HepG2 (cell line): ENCODE measurements around the gene TYMP. TPM values are rescaled to one million over a fixed set of nuclear protein-coding genes. Genes with fewer than 3 reads are reported as not detected.

Experiments used
- ATAC-seq: fragments of 200-7000 bp; cut with Tn5 transposase; 3 replicates; pipeline ENCODE4 v1.9.1; 2020; ENCODE audit warnings: mild to moderate bottlenecking, moderate library complexity
- BruUV-seq: library from RNA; stranded (reverse); fragments of 400-500 nt; replicated peaks from 2 replicates; lab custom pipeline; 2021; lab: Mats Ljungman, UMichigan
- CTCF ChIA-PET: fragments of 300-600 bp; formaldehyde crosslinking; extraction: SDS; loops from one replicate; lab custom pipeline; 2021; ENCODE audit warnings: low total read pairs, inconsistent platforms, low intra/inter-chr PET ratio; lab: Yijun Ruan, JAX
- POLR2A ChIA-PET: fragments of 350-600 bp; sonication (Branson Sonifier 250); formaldehyde crosslinking; loops from one replicate; lab custom pipeline; 2020; ENCODE audit warnings: antibody characterized with exemption, inconsistent platforms; lab: Yijun Ruan, JAX
- DNase-seq: peaks from one replicate; pipeline ENCODE4 v3.0.0-alpha.2; 2015; ENCODE audit warnings: low spot score
- FAIRE-seq: peaks from 3 replicates; lab custom pipeline; 2011; peaks lifted over from hg19 to GRCh38; lab: Jason Lieb, UNC
- H2AFZ ChIP-seq: one replicate; pipeline ENCODE4 v1.6.1; 2011; ENCODE audit warnings: low read length, inconsistent platforms
- H3K27ac ChIP-seq: fragments of 300-600 bp; 3 replicates; pipeline ENCODE4 v1.8.0; 2011; ENCODE audit warnings: mixed run types, mild to moderate bottlenecking, mixed read lengths, low read length, inconsistent platforms; ENCODE audit not compliant: insufficient read depth; ENCODE audit errors: extremely low read length
- H3K27me3 ChIP-seq, 2 experiments: fragments of 200-600 bp in 1 of 2; 2 replicates in 1 of 2; 3 replicates in 1 of 2; pipeline versions ENCODE4 v1.6.0 to v1.8.0; 2011; ENCODE audit warnings: low read length in 2 of 2, mild to moderate bottlenecking in 2 of 2, moderate library complexity in 2 of 2, inconsistent platforms in 1 of 2; ENCODE audit not compliant: insufficient read depth in 2 of 2, control insufficient read depth in 1 of 2
- H3K36me3 ChIP-seq, 2 experiments: fragments of 200-600 bp in 1 of 2; replicated peaks in 1 of 2; 2 replicates in 1 of 2; 3 replicates in 1 of 2; pipeline versions ENCODE4 v1.5.1 to v1.8.0; 2011; ENCODE audit warnings: low read length in 2 of 2, inconsistent platforms in 1 of 2; ENCODE audit not compliant: insufficient read depth in 2 of 2, control insufficient read depth in 1 of 2
- H3K4me1 ChIP-seq: 2 replicates; pipeline ENCODE4 v1.5.1; 2012; ENCODE audit warnings: low read length, inconsistent platforms; ENCODE audit not compliant: insufficient read depth
- H3K4me2 ChIP-seq: 2 replicates; pipeline ENCODE4 v1.6.0; 2011; ENCODE audit warnings: low read depth, low read length, inconsistent platforms
- H3K4me3 ChIP-seq, 3 experiments: fragments of 200-600 bp in 1 of 3; sonication (generic), shearing (Covaris generic) in 1 of 3; replicated peaks in 1 of 3; 2 replicates each; pipeline ENCODE4 v1.5.1; 2011 to 2016; ENCODE audit warnings: low read length in 3 of 3, inconsistent platforms in 2 of 3, low read depth in 2 of 3, mild to moderate bottlenecking in 2 of 3, control low read depth in 1 of 3, mixed read lengths in 1 of 3; ENCODE audit not compliant: insufficient read depth in 1 of 3
- H3K79me2 ChIP-seq: one replicate; pipeline ENCODE4 v1.6.1; 2011; ENCODE audit warnings: low read length, inconsistent platforms; ENCODE audit not compliant: insufficient read depth
- H3K9ac ChIP-seq: 2 replicates; pipeline ENCODE4 v1.6.0; 2011; ENCODE audit warnings: mild to moderate bottlenecking, low read depth, low read length, inconsistent platforms; ENCODE audit not compliant: insufficient read depth
- H3K9me3 ChIP-seq: 2 replicates; pipeline ENCODE4 v1.5.1; 2012; ENCODE audit warnings: mild to moderate bottlenecking, low read length
- H4K20me1 ChIP-seq: 2 replicates; pipeline ENCODE4 v1.6.0; 2011; ENCODE audit warnings: inconsistent platforms, mild to moderate bottlenecking, low read length, moderate library complexity; ENCODE audit not compliant: insufficient read depth
- ARHGAP35 ChIP-seq: sonication (generic); formaldehyde crosslinking; IDR thresholded peaks from 2 replicates; pipeline ENCODE4 v1.9.0; 2022; ENCODE audit warnings: mild to moderate bottlenecking, inconsistent platforms, moderate library complexity, missing genetic modification reagents, borderline replicate concordance
- ATF3 ChIP-seq: sonication (generic); formaldehyde crosslinking; IDR thresholded peaks from 2 replicates; pipeline ENCODE4 v1.4.0; 2020; ENCODE audit warnings: missing genetic modification reagents
- ATF7 ChIP-seq, 2 experiments: fragments of 450-650 bp in 1 of 2; sonication (generic) in 1 of 2; formaldehyde crosslinking in 1 of 2; IDR thresholded peaks; 2 replicates each; pipeline versions ENCODE4 v1.4.0 to v1.6.1; 2016 to 2020; ENCODE audit warnings: antibody characterized with exemption in 1 of 2, mild to moderate bottlenecking in 1 of 2, missing genetic modification reagents in 1 of 2
- BCL6 ChIP-seq: IDR thresholded peaks from 2 replicates; pipeline ENCODE4 v1.6.1; 2016; ENCODE audit warnings: missing genetic modification reagents, missing compliant biosample characterization
- E2F5 ChIP-seq: sonication (generic); formaldehyde crosslinking; conservative IDR thresholded peaks from 2 replicates; pipeline ENCODE4 v1.4.0; 2020; ENCODE audit warnings: missing genetic modification reagents
- ESRRA ChIP-seq: sonication (generic); formaldehyde crosslinking; IDR thresholded peaks from 2 replicates; pipeline ENCODE4 v1.5.1; 2020; ENCODE audit warnings: mild to moderate bottlenecking, low read depth, missing genetic modification reagents
- FOXK2 ChIP-seq: fragments of 450-650 bp; IDR thresholded peaks from 2 replicates; pipeline ENCODE4 v1.6.1; 2016
- HES4 ChIP-seq: sonication (generic); formaldehyde crosslinking; IDR thresholded peaks from 2 replicates; pipeline ENCODE4 v1.9.0; 2021; ENCODE audit warnings: mild to moderate bottlenecking, missing genetic modification reagents, borderline replicate concordance
- KLF11 ChIP-seq: IDR thresholded peaks from 2 replicates; pipeline ENCODE4 v1.6.1; 2016; ENCODE audit warnings: missing compliant biosample characterization
- MYNN ChIP-seq: sonication (generic); formaldehyde crosslinking; IDR thresholded peaks from 2 replicates; pipeline ENCODE4 v1.4.0; 2020; ENCODE audit warnings: mild to moderate bottlenecking, low read depth, missing genetic modification reagents
- PBX2 ChIP-seq: IDR thresholded peaks from 2 replicates; pipeline ENCODE4 v1.6.1; 2016; ENCODE audit warnings: control low read depth
- SIX1 ChIP-seq: sonication (generic); formaldehyde crosslinking; IDR thresholded peaks from 2 replicates; pipeline ENCODE4 v1.4.0; 2020; ENCODE audit warnings: missing genetic modification reagents, borderline replicate concordance
- TCF7 ChIP-seq: sonication (generic); IDR thresholded peaks from 2 replicates; pipeline ENCODE4 v1.6.1; 2016; ENCODE audit warnings: antibody characterized with exemption, low read depth
- ZBTB21 ChIP-seq: sonication (generic); formaldehyde crosslinking; IDR thresholded peaks from 2 replicates; pipeline ENCODE4 v1.4.0; 2020; ENCODE audit warnings: missing genetic modification reagents
- ZNF17 ChIP-seq: sonication (generic); formaldehyde crosslinking; IDR thresholded peaks from 2 replicates; pipeline ENCODE4 v1.5.0; 2020; ENCODE audit warnings: mild to moderate bottlenecking, missing genetic modification reagents
- ZNF263 ChIP-seq: sonication (generic); formaldehyde crosslinking; IDR thresholded peaks from 2 replicates; pipeline ENCODE4 v1.4.0; 2020; ENCODE audit warnings: missing genetic modification reagents
- ZNF264 ChIP-seq: sonication (generic); formaldehyde crosslinking; IDR thresholded peaks from 2 replicates; pipeline ENCODE4 v1.4.0; 2020; ENCODE audit warnings: missing genetic modification reagents
- ZNF414 ChIP-seq: sonication (generic); formaldehyde crosslinking; IDR thresholded peaks from 2 replicates; pipeline ENCODE4 v1.5.0; 2020; ENCODE audit warnings: missing genetic modification reagents
- ZNF800 ChIP-seq: sonication (generic); formaldehyde crosslinking; IDR thresholded peaks from 2 replicates; pipeline ENCODE4 v1.4.0; 2020; ENCODE audit warnings: missing genetic modification reagents
- WGBS: methylation state at CpG from one replicate; pipeline ENCODE4 v1.1.6; 2017; ENCODE audit warnings: low lambda C conversion rate; 5-methylcytosine and 5-hydroxymethylcytosine counted together
- in situ Hi-C: cut with HindIII; loops from 2 replicates; pipeline ENCODE4 v1.10.0; 2017; ENCODE audit warnings: low pct_unique_long_range_greater_than_20kb; ENCODE audit not compliant: extremely low pct_ligation_motif_present
- intact Hi-C: fragments of 100-400 bp; cut with micrococcal nuclease; formaldehyde crosslinking; loops from one replicate; pipeline ENCODE4 v1.10.0; 2022; ENCODE audit not compliant: unreplicated experiment
- polyA plus RNA-seq, 8 experiments: library from polyadenylated mRNA; depleted of rRNA in 3 of 8; stranded (reverse) in 7 of 8; unstranded in 1 of 8; fragments of >200 nt; fragmentation: Illumina TruSeq in 4 of 8; extraction: Trizol in 4 of 8; gene quantifications; 2 replicates each; pipeline versions ENCODE4 v1.2.1 to v1.2.3, GENCODE V29; 2011 to 2016; ENCODE audit warnings: low read depth in 4 of 8, missing spikeins in 1 of 8, mixed read lengths in 1 of 8; ENCODE audit not compliant: insufficient read depth in 1 of 8
- total RNA-seq, 5 experiments: library from RNA; depleted of rRNA; stranded (reverse); fragments of >200 nt; fragmentation: Illumina TruSeq; extraction: Trizol; gene quantifications; 2 replicates each; pipeline ENCODE4 v1.2.3, GENCODE V29; 2016; ENCODE audit warnings: low read depth in 1 of 5

Gene TYMP
- total and polyA plus RNA-seq, 2 of the 13 experiments (the other 11 are each of a cell fraction or from before 2014, with no cell fraction given): 3.9 to 4.3 TPM

- in situ Hi-C loops: no loop called here
- ChIA-PET CTCF (no interaction called here), POLR2A (interaction anchor here (0.7 to 3.9 kb wide), 23 partner anchors 10 to 541 kb away, joined by 3 to 97 read pairs (median 4); partner anchors contain the start of genes ADM2, CHKB, HDAC10 and KLHDC7B)
- Histone ChIP-seq H4K20me1 (no peaks in the 10 kb centered on the region), H2AFZ (no peak within 1 kb of the TSS), H3K27ac (peak within 1 kb of the TSS; percentile 87), H3K4me2 (peak within 1 kb of the TSS; percentile 92), H3K9ac (peak within 1 kb of the TSS; percentile 90), H3K9me3 (no peaks in the 10 kb centered on the region), H3K36me3 (peaks cover 2 to 12% of the 10 kb centered on the region in 2 experiments; a peak in 1 of 5 replicates), H3K27me3 (no peaks in the 10 kb centered on the region; a peak in 1 of 5 replicates), H3K4me3 (peak within 1 kb of the TSS; percentile 90 to 99 (median 93)), H3K4me1 (peaks cover 19% of the 10 kb centered on the region), H3K79me2 (peaks cover 44% of the 10 kb centered on the region)
- ATAC-seq (peak; percentile 42), DNase-seq (peak; percentile 89), FAIRE-seq (peak; percentile 46)
- BruUV-seq: no TSS peak
- intact Hi-C loops: loop anchor here (1.0 kb wide), 1 partner anchor 17 kb away; the partner anchor contains the start of gene SCO2
- 0% methylated on average over 14 of the region's 76 CpGs for WGBS
- TF ChIP-seq MYNN (CRISPR knock-in tag): no peak
- TF ChIP-seq KLF11: 0 out of 2 replicates have a peak, but pooled peaks have one; percentile 20
- TF ChIP-seq ZNF264 (CRISPR knock-in tag): peak; percentile 30; the same call in 1 of the 2 replicates
- no peak for TF ChIP-seq ZNF414 (CRISPR knock-in tag)
- TF ChIP-seq FOXK2: no peak
- TF ChIP-seq ZNF17 (CRISPR knock-in tag): no peak
- no peak for TF ChIP-seq BCL6
- TF ChIP-seq E2F5: peak; percentile 97
- TF ChIP-seq ZBTB21 (CRISPR knock-in tag): peak; percentile 93
- no peak; the same call in 1 of the 2 replicates for TF ChIP-seq HES4 (CRISPR knock-in tag)
- TF ChIP-seq SIX1 (CRISPR knock-in tag): no peak
- TF ChIP-seq ATF3 (CRISPR knock-in tag): 0 out of 2 replicates have a peak, but pooled peaks have one; percentile 50
- no peak for TF ChIP-seq ESRRA (CRISPR knock-in tag)
- TF ChIP-seq ZNF263 (CRISPR knock-in tag): no peak
- TF ChIP-seq ARHGAP35: 0 out of 2 replicates have a peak, but pooled peaks have one; percentile 63
- TF ChIP-seq ATF7 (IDR thresholded peaks at IDR 0.05): peak; percentile 83
- no peak; the same call in 1 of the 2 replicates for TF ChIP-seq ATF7 (CRISPR knock-in tag; IDR thresholded peaks at IDR 0.05)
- TF ChIP-seq TCF7: no peak
- no peak for TF ChIP-seq ZNF800 (CRISPR knock-in tag)
- no peak for TF ChIP-seq PBX2
Observed at GRCh38 chr22:50507991-50508884, 21.6 kb downstream of the TYMP start, which contains the start of gene NCAPH2. Gene NCAPH2, plus strand, starts transcription at chr22:50508224. Its CDS starts 114 bp downstream, at chr22:50508338.
